Measurements from ENCODE around the gene RPS14.

Gene RPS14

DNA sequence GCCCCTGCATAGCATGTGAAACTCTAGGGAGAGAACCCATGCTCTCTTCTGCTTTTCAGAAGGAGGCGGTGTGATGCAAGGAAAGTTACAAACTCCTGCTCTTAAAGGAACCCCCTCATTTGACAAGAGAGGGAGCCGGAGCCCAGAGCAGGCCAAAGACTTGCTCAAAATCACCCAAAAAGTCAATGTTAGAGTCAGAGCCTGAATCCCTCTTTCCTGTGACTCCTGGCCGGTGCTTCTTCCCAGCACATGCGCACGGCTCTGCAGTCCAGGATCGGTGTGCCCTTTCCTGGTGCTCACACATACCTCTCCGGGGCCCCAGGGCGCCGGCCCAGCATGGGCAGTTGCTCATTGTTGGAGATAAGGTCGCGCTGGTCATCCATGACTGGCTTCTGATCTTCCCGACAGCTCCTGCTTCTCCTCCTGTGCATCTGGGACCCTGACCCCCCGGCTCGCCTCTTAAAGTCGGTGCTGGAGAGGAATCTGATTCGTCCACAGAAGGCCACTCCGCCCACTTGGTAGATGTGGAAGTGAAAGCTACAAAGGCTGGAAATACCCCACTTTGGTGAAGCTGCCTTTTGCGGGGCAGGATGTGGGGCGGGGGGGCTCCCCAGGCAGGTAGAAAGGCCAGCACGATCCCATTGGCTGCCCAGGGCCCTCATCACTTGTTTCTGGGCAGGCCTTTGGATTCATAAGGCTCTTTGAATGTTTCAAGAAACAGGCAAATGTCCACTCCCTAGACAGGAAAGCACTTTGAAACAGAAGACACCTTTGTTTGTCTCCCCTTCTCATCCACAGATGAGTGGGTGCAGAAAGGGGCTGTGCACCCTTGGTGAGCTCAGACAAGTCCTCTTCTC is 37.0 kb downstream of the RPS14 start, which contains the start of gene CD74:
CD74 (minus strand) TSS at position 592 of the 857 bp plus-strand sequence; CDS start at position 431, 161 bp downstream.
- peak; percentile 91 for DNase-seq

DNA sequence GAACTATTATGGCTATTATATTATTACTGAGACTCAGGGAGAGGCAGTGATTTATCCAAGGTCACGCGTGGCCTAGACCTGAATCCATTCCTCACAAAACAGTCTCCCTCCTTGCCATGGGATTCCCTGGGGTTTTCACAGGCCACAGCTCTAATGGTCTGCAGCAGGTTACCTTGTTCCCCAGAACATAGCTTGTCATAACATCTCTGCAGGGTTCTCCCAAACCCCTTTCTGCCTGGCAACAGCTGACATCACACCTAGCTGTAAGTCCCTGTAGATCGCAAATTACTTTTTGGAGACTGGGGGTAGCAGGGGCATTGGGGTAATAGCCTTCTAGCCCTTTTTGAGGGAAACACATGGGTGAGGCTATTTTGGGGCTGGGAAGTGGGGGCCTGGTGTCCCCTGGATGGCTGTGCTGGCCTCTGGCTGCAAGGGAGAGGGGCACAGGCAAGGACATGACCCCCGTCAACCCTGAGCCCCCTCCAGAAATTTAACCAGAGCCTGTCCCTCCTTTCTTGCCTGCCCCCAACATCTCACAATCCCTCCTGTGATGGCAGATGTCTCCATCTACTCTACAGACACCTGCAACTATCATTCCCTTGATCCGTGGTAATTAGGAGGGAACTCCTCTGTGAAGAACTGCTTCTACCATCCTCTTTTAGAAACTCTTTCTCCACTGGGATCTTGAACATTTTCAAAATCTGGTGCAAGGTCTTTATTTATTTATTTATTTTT is 38.1 kb downstream of the RPS14 start:
- peak; percentile 26 for DNase-seq

DNA sequence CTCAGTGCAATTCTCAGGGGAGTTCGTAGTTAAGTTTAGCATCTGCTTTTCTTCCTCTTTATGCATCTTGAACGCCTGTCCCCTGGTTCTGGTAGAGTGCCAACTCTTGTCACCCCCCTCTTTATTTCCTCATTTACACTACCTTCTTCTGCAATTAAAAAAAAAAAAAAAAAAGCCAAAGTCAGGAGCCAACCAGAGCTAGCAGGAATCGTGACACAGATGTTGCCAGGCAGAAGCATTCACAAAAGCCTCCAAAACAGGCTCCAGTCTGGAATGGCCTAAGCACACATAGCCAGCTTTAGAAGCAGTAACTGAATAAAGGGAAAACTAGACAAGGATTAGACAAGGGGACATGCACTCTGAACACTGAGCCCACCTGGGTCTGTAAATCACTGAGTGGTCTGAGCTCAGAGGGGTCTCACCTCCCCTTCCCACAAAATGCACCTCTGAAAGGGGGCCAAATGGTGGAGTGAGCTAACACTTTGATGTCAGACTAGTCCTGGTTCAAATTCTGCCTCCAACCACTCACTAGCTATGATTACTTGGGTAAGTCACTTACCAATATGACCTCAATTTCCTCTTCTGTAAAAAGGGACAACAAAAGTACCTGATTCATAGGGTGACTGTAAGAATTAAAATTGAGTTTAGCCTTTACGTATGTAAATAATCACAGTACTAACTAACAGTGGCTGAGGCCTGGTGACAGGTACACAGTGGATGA is 38.9 kb downstream of the RPS14 start:
- peak; percentile 29 for DNase-seq

DNA sequence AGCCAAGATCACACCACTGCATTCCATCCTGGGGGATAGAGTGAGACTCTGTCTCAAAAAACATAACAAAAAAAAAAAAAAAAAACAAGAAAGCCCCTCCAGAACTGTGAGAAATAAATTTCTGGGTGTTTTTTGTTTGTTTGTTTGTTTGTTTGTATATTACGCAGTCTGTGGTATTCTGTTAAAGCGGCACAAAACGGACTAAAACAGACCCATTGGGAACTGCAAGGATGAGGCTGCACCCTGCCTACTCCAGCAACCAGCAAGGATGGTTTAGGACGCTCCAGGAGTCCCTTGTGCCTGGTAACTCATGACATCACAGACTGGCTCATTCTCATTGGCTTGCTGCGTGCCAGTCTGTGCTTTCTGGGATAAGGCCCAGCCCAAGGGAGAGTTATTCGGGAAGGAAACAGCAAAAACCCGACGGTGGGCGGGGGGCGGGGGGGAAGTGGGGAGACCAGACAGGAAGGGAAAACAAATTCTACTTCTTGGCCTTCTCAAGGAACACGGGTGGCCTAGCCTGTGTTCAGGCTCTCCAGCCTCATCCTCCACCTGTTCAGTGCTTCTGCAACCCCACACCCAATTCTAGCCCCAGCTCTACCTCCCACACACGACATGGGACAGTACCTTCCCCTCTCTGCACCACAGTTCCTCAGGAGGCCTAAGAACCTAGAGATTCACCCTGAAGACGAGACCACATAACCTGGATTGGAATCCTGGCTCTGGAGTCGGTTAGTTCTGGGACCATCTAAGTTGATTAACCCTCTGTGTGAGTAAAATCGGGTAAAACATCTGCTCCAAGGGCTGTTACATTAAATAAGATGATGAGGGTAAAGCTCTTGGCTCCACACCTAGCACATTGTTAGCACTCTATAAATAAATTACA is 39.7 kb downstream of the RPS14 start:
- peak; percentile 27 for DNase-seq

DNA sequence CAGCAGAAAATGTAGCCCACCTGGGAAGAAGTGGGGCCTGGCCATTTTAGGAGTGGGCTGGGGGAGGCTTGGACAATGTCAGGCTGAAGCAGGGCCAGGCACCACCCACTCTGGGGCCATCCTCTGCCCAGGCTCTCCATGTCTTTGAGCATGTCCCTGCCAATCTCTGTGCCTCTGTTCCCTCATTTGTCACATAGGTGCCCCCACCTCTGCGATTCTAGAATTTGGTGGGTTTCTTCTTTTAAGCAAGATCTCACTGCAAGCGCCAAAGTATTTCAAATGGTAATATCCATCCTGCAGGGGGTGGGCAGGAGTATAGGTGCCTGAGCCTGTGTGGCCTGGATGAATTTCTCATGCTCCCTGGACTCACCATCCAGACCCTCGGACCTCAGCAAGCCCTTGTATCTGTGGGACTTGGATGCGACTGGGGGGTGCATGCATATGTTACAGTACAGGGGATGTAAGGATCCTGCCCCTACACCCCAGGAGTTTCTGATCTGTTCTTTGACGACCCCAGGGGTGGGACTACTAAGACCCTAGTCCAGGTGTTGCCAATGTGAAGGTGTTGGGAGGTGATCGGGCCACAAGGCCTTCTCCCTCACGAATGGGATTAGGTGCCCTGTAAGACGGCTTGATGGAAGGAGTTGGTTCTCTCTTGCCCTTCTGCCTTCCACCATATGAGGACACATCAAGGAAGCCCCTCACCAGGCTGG is 41.2 kb downstream of the RPS14 start:
- no peak for DNase-seq

DNA sequence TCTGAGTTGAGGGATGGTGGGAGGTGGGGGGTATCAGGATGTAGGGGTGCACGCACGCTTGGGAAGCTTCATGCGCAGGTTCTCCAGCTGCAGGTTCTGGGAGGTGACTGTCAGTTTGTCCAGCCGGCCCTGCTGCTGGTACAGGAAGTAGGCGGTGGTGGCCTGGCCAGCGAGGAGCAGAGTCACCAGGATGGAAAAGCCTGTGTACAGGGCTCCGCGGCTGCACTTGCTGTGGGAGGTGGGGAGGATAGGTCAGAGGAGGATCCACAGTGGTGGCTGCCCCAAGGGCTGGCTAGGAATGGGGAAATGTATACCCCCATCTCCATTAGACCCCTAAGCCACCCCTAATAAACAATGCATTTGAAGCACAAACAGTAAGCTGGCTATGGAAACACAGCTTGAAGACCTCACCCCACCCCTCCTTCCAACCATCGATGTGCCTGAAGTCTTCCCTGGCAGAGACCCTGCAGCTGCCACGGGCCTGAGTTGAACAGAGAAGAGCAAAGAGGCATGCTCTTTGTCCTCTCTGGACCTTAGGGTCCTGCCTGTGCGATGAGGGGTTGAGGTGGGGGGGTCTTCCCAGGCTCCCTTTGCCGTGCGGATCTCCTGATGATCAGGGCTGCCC is 42.3 kb downstream of the RPS14 start:
- DNase-seq = no peak

DNA sequence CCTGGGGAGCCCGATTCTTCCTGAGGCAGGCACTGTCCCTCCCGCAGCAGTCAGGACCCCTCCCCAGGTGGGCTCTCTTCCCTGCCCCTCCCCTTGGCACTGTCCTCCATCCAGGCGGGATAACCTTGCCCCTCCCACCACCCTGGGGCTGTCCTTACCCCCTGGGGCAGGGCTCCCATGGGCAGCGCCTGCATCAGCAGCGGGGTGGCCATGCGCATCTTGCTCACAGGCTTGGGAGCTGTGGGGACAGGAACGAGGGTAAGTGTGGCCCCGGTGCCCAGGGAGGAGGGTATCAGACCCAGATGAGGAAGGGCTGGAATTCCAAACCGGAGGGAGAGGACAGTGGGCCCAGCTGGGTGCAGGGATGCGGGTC is 42.8 kb downstream of the RPS14 start:
- no peak for DNase-seq

DNA sequence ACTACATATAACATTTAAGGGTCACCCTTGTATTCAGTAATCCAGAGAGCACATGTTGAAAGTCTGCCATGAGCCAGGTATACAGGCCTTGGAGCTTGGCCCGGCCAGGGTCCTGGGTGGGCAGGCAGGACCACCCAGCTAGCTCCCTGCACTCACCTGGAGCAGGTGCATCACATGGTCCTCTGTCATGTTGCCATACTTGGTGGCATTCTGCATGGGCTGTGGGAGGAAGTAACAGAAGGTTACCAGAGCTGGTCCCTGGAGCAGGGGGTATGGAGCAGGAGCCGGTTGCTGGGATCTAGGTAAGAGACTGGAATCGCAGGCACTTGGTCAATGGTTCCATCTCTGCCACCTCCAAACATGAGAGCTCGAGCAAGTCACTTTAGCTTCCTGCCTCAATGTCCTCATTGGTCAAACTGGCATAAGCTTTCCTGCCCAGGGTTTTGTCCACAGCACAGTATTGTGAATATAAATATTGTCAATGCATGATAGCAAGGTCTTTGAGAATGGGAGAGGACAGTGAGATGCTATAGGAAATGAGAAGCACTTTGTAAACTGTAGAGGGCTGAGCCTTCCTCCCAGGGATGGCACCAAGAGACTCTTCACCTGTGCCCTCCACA is 43.3 kb downstream of the RPS14 start:
- no peak for DNase-seq

DNA sequence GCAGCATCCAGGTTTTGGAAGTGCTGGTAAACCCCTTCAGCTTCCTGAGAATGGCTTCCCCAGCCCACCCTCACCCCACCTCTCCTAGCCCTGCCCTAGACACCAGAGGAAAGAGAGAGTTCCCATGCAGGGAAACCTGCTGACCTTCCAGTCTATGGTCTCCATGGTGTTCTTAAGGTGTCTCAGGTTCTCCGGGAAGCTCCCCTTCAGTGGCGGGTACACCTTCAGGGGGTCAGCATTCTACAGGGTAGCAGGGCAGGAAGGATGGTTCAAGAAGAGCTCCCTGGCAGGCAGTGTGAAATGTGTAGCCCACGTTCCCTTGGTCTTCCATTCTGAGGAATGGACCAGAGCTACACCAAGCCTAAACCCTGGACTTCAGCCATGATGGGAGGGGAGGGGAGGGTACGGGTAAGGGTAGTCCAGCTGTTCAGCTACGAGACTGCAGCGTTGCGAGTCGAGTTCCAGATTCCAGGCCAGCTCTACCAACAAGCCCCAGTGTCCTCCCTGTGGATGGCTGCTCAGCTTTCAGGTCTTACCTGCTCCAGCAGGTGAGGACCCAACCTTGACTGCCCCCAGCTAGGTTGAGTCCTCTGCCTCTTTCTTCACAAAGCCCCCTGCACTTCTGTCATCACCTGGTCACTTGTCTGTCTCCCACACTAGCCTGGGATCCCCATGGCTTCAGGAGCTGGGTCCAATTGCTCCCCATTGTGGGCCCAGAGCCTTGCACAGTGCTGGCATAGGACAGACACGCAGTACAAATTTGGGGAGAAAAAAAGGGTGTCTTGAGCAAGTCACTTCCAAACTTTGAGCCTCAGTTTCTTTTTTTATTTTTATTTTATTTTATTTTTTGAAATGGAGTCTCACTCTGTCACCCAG is 44.4 kb downstream of the RPS14 start:
- DNase-seq = no peak

DNA sequence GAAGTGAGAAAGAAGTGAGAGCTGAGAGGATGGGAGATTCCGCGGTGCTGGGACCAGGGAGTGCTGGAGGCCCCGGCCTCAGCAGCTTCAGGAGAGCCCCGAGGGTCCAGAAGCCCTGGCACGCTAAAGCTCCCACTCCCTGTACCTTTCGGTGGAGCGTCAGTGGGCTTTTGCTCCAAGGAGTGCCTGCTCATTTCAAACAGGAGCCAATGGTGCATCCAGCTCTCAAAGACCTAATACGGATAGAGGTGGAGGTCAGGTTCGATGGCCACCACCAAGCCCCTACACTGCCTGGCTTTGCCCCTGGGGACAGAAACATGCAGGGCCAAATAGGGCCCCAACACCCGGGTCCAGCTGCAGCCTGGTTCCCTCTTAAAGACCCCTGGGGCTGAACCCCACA is 45.0 kb downstream of the RPS14 start:
- DNase-seq = no peak

DNA sequence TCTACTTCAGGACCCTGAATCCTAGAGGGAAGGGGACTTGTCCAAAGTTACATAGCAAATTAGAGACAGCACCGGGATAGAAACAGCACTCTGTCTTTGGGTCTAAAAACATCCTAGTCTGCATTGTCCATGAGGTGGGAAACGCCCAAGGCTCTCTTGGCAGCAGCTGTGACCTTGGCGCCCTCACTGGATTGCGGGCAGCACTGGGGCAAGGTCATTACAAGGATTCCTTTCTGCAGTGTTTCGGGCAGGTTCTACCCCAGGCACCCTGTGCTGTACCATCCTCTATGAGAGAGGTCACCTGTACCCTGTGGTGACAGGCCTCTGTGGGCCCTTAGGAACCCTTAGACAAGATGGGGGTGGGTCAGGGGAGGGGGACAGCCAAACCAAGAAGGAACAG is 45.4 kb downstream of the RPS14 start:
- DNase-seq = no peak

DNA sequence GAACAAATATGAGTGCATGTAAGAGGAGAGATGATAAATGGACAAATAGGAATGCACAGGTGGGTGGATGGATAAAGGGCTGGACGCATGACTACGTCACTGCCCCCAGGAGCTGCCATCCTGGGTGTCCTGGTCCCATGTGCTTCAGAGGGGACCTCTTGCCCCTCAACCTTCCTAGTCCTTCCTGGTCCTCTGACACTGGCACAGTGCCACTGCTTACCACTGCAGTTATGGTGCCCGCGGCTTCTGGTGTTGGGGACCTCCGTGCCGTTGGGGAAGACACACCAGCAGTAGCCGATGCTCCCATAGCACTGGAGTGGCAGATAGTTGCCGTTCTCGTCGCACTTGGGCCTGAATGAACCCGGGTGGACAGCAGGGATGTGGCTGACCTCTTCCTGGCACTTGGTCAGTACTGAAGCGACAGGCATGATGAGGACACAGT is 46.6 kb downstream of the RPS14 start:
- DNase-seq = no peak

DNA sequence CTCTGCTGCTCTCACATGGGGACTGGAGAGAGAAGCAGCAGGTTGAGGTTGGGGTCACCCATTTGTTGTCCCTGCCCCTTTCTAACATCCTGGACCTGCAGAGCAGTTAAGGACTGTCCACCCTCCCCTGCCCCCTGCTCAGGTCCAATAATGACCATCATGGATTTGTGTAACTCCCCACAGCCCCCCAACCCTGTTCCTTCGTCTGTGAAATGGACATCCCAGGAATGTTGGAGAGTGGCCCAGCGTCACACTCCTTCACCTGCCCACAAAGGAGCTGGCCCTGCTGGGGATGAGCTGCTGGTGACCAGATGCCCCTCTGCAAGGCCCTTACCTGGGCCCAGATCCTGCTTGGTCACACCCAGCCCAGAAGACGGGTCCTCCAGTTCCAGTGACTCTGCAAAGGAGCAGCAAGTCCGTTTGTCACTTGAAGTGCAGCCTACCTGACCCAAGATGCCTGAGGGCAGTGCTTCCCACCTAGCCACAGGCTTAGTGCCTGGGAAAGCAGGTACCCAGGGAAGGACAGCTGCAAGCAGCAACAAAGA is 47.2 kb downstream of the RPS14 start:
- no peak for DNase-seq

DNA sequence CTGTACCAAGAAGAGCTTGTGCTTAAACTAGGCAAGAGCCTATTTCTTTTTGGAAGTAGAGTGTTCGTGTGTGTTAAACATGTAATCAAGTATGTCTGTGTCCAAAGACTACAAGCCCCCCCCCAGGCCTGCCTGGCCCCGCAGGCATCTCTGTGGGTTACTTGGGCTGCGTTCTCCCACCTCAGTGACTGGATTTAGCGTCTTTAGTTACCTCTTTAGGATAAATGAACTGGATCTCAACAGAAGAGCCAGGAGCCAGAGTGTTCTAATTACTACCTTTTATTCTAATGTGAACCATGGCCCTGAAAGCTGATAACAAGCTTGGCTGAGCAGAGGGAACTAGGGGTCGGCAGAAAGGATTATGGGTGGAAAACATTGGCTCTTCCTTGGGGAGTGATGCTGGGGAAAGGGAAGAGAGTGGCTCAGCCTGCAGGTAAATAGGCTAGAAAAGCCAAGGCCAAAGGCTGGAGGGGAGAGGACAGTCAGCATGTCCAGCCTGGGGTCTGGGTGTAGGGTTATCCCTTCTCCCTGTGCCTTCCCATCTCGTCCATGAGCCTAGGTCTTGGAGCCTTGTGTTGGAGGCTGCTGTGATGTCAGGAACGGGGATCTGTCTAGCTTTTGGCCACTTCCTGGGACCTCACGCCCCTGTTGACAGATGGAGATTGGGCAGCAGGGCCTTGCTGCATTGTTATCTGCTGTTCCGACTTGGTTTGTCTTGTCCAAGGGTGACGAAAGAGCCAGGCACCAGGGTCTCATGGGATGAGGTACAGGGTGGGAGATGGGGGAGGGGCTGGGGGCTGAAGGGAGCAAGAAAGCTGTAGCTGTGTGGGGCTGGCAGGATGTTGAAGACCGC is 47.9 kb downstream of the RPS14 start:
- DNase-seq = no peak

DNA sequence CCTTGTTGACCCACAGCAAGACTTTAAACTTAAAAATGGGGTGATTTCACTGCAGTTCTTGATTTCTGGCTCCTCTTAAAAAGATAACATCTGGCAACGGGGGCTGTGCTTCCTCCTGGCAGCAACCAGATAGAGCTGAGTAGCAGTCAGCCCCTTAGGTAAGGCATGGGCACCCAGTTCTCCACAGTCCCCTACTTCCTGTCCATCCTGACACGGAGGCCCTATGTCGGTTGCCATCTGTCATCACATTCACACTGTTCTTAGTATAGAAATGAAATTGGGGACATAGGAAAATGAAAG is 48.5 kb downstream of the RPS14 start:
- DNase-seq = no peak

DNA sequence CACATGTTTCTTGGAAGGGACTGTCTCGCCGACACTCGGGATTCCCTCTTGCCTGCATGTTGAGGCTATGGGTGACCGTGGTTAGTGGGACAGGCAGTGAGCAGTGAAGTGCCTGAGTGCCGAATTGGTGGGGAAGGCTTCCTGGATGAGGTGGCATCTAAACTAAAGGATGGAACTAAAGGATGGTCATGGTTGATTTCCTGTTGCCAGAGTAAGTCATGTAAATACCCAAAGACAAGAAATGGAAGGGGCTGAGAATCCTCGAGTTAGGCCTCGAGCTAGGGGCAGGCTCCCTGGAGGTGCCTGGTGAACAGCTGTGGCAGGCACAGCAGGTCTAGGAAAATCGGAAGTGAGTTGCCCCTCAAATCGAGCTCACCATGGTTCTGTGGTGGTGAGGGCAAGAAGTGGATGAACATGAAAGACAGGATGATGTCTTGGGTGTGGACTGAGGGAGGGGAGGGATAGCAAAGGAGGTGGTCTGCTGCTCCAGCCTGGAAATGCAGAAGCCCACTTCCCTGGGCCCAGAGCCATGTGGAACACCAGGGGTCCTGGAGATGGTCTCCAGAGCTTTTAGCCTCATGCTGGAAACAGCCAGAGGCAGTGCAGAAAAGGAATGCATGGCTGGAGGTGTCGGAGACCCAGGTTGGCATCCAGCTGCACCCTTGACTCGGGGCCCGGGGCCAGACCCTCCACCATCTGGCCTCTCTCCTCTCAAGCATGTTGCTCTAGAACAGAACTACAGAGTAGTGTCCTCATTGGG is 49.0 kb downstream of the RPS14 start:
- no peak for DNase-seq

DNA sequence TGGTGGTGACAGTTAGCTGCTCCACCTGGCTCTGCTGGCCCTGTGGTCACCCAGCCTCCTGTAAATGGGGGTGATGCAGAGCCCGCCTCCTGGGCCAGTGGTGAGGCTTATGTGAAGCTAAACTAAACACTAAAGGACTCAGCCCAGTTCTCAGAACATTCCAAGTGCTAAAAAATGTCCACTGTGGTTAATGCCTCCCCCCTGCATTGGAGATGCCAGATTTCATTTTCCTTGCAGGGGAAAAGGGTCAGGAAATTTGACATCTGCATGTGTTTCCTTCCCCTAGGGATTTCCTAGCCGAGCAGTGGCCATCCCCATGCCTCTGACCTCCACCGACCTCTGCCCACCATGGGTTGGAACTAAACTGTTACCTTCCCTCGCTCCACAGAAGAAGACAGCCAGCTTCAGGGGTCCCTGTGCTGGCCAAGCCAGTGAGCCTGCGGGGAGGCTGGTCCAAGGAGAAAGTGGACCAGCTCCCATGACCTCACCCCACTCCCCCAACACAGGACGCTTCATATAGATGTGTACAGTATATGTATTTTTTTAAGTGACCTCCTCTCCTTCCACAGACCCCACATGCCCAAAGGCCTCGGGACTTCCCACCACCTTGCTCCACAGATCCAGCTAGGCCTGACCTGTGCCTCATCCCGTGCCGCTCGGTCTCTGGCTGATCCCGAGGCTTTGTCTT is 49.9 kb downstream of the RPS14 start:
- no peak for DNase-seq
